ENCODE data around the gene ZC3H12A. TPM values are rescaled to one million over a fixed set of nuclear protein-coding genes. Genes with fewer than 3 reads are reported as not detected.

Gene ZC3H12A
- total and polyA plus RNA-seq, 4 donors: 2.1 to 10.9 (median 3.0) TPM

- Histone ChIP-seq H3K27me3 (ENCODE audit: control insufficient read depth in 4 of 4, insufficient read depth in 4 of 4, low read length in 3 of 4) (peaks cover 0 to 3% (median 0%) of the 10 kb centered on the region in 4 donors), H3K36me3 (ENCODE audit: control insufficient read depth in 4 of 4, insufficient read depth in 3 of 4, low read depth in 1 of 4, low read length in 3 of 4) (no peaks in the 10 kb centered on the region), H3K9me3 (ENCODE audit: control insufficient read depth in 4 of 4, low read length in 3 of 4) (no peaks in the 10 kb centered on the region), H3K27ac (ENCODE audit: low read depth in 1 of 2, low read length in 2 of 2) (no peak overlapping the region), H3K4me3 (ENCODE audit: low read depth in 1 of 3, low read length in 3 of 3) (no peak overlapping the region), H3K4me1 (ENCODE audit: control insufficient read depth in 4 of 4, insufficient read depth in 4 of 4, low read length in 3 of 4) (no peaks in the 10 kb centered on the region), H3K9ac (ENCODE audit: low read depth in 1 of 2, low read length in 2 of 2) (no peak overlapping the region)
- TF ChIP-seq ATF3 (IDR thresholded peaks at IDR 0.05): no peak
- no peak for TF ChIP-seq TAF1 (conservative IDR thresholded peaks at IDR 0.05)
- no peak for TF ChIP-seq FOXA2 (IDR thresholded peaks at IDR 0.05)
- TF ChIP-seq YY1 (IDR thresholded peaks at IDR 0.05): no peak
- TF ChIP-seq GABPA (IDR thresholded peaks at IDR 0.05 in 1 of 2, conservative IDR thresholded peaks at IDR 0.05 in 1 of 2): no peak
- TF ChIP-seq MAX (IDR thresholded peaks at IDR 0.05): no peak
- no peak for TF ChIP-seq HNF4A (conservative IDR thresholded peaks at IDR 0.05)
- TF ChIP-seq SP1 (IDR thresholded peaks at IDR 0.05): no peak
- no peak for TF ChIP-seq RAD21 (IDR thresholded peaks at IDR 0.05)
- no peak for TF ChIP-seq FOXA1 (IDR thresholded peaks at IDR 0.05)
- 78% methylated on average over 6 of the region's 6 CpGs for WGBS
- no peak for DNase-seq (ENCODE audit: low spot score)
Observed at GRCh38 chr1:37438037-37438868, 36.1 kb upstream of the ZC3H12A start.

- no peak for TF ChIP-seq GABPA (IDR thresholded peaks at IDR 0.05 in 1 of 2, conservative IDR thresholded peaks at IDR 0.05 in 1 of 2)
- no peak for TF ChIP-seq RXRA (IDR thresholded peaks at IDR 0.05)
- TF ChIP-seq EGR1 (IDR thresholded peaks at IDR 0.05; ENCODE audit: low read depth in 2 of 2): no peak
- no peak for TF ChIP-seq NR2F2 (IDR thresholded peaks at IDR 0.05)
- no peak for TF ChIP-seq JUND (IDR thresholded peaks at IDR 0.05)
- no peak for TF ChIP-seq TAF1 (conservative IDR thresholded peaks at IDR 0.05)
- no peak for TF ChIP-seq FOXA1 (IDR thresholded peaks at IDR 0.05)
- no peak for TF ChIP-seq REST (IDR thresholded peaks at IDR 0.05)
- no peak for TF ChIP-seq HNF4A (conservative IDR thresholded peaks at IDR 0.05)
- no peak for TF ChIP-seq ATF3 (IDR thresholded peaks at IDR 0.05)
- no peak for TF ChIP-seq ZBTB33 (IDR thresholded peaks at IDR 0.05)
- no peak for TF ChIP-seq SP1 (IDR thresholded peaks at IDR 0.05)
- no peak for TF ChIP-seq YY1 (IDR thresholded peaks at IDR 0.05)
- TF ChIP-seq RAD21 (IDR thresholded peaks at IDR 0.05): no peak
- no peak for TF ChIP-seq HNF4G (IDR thresholded peaks at IDR 0.05)
- no peak overlapping the region for H3K9ac ChIP-seq (ENCODE audit: low read depth in 1 of 2, low read length in 2 of 2)
- no peak for DNase-seq (ENCODE audit: low spot score)
- H3K9me3 ChIP-seq (ENCODE audit: control insufficient read depth in 4 of 4, low read length in 3 of 4): no peaks in the 10 kb centered on the region
- no peaks in the 10 kb centered on the region for H3K36me3 ChIP-seq (ENCODE audit: control insufficient read depth in 4 of 4, insufficient read depth in 3 of 4, low read depth in 1 of 4, low read length in 3 of 4)
- H3K27ac ChIP-seq (ENCODE audit: low read depth in 1 of 2, low read length in 2 of 2): no peak overlapping the region
- no peak overlapping the region for H3K4me3 ChIP-seq (ENCODE audit: low read depth in 1 of 3, low read length in 3 of 3)
- H3K4me1 ChIP-seq (ENCODE audit: control insufficient read depth in 4 of 4, insufficient read depth in 4 of 4, low read length in 3 of 4): no peaks in the 10 kb centered on the region
- WGBS: 71% methylated on average over 4 of the region's 4 CpGs
- peaks cover 0 to 3% (median 0%) of the 10 kb centered on the region in 4 donors for H3K27me3 ChIP-seq (ENCODE audit: control insufficient read depth in 4 of 4, insufficient read depth in 4 of 4, low read length in 3 of 4)
Observed at GRCh38 chr1:37438869-37439343, 35.5 kb upstream of the ZC3H12A start.
